H1 (cell line): ENCODE results near the gene MXI1. TPM values are rescaled to one million over a fixed set of nuclear protein-coding genes. Genes with fewer than 3 reads are reported as not detected.
"Not testable (repeated sequence)": the region's sequence is repeated elsewhere in the genome, so short reads cannot be mapped to it uniquely, and the experiment has no call there.

ENCODE experiments used
- CTCF ChIA-PET: fragments of 300-600 bp; sonication (Branson Sonifier 250); formaldehyde crosslinking; loops from one replicate; lab custom pipeline; 2021; ENCODE audit not compliant: partially characterized antibody; lab: Charles Lee
- POLR2A ChIA-PET: fragments of 300-600 bp; sonication (Branson Sonifier 250); formaldehyde crosslinking; loops from one replicate; lab custom pipeline; 2021; ENCODE audit warnings: inconsistent platforms; ENCODE audit not compliant: partially characterized antibody; lab: Charles Lee
- DNase-seq, 2 experiments: peaks; one replicate each; pipeline versions ENCODE4 v3.0.0 to v3.0.0-alpha.2; 2010 to 2022; ENCODE audit warnings: low spot score in 2 of 2, low read depth in 1 of 2, mixed read lengths in 1 of 2
- FAIRE-seq: peaks from 2 replicates; lab custom pipeline; 2011; peaks lifted over from hg19 to GRCh38; lab: Jason Lieb, UNC
- H2AFZ ChIP-seq: 2 replicates; pipeline ENCODE4 v1.8.1; 2012; ENCODE audit warnings: low read length, inconsistent platforms
- H2AK5ac ChIP-seq: 2 replicates; pipeline ENCODE4 v1.6.1; 2013; ENCODE audit warnings: low read depth, low read length
- H2BK120ac ChIP-seq: replicated peaks from 2 replicates; pipeline ENCODE3; 2013; ENCODE audit warnings: low read depth, low read length, inconsistent platforms
- H2BK12ac ChIP-seq: 2 replicates; pipeline ENCODE4 v1.6.1; 2013; ENCODE audit warnings: low read depth, low read length
- H2BK15ac ChIP-seq: 2 replicates; pipeline ENCODE4 v1.6.1; 2013; ENCODE audit warnings: low read length
- H2BK20ac ChIP-seq: 2 replicates; pipeline ENCODE4 v1.6.1; 2013; ENCODE audit warnings: low read length
- H2BK5ac ChIP-seq: 2 replicates; pipeline ENCODE4 v1.6.1; 2013; ENCODE audit warnings: low read depth, low read length
- H3K14ac ChIP-seq: 2 replicates; pipeline ENCODE4 v1.6.1; 2013; ENCODE audit warnings: inconsistent platforms; ENCODE audit not compliant: insufficient read length
- H3K18ac ChIP-seq: 2 replicates; pipeline ENCODE4 v1.6.1; 2013; ENCODE audit warnings: low read length; ENCODE audit errors: extremely low read depth
- H3K23ac ChIP-seq: 2 replicates; pipeline ENCODE4 v1.6.1; 2013; ENCODE audit warnings: inconsistent platforms; ENCODE audit not compliant: insufficient read length
- H3K23me2 ChIP-seq: 2 replicates; pipeline ENCODE4 v1.6.1; 2013; ENCODE audit warnings: low read depth, low read length
- H3K27ac ChIP-seq: 2 replicates; pipeline ENCODE4 v1.6.1; 2011; ENCODE audit warnings: low read depth, low read length, inconsistent platforms
- H3K27me3 ChIP-seq, 4 experiments: replicated peaks in 1 of 4; 1 replicate in 1 of 4; 2 replicates in 3 of 4; pipeline versions ENCODE4 v1.6.1 to v1.8.1; 2011 to 2013; ENCODE audit warnings: low read length in 3 of 4, mild to moderate bottlenecking in 3 of 4, inconsistent platforms in 2 of 4, mixed read lengths in 2 of 4, moderate library complexity in 1 of 4; ENCODE audit not compliant: control insufficient read depth in 3 of 4, insufficient read depth in 3 of 4; ENCODE audit errors: extremely low read depth in 1 of 4
- H3K36me3 ChIP-seq, 4 experiments: 2 replicates each; pipeline versions ENCODE4 v1.6.1 to v1.8.1; 2011 to 2013; ENCODE audit warnings: mild to moderate bottlenecking in 4 of 4, low read length in 3 of 4, moderate library complexity in 2 of 4, control low read depth in 1 of 4, inconsistent platforms in 1 of 4; ENCODE audit not compliant: insufficient read depth in 4 of 4, control insufficient read depth in 2 of 4
- H3K4ac ChIP-seq: replicated peaks from 2 replicates; pipeline ENCODE3; 2013; ENCODE audit warnings: low read length, low read depth, mixed read lengths, inconsistent platforms; ENCODE audit not compliant: insufficient read length
- H3K4me1 ChIP-seq, 4 experiments: replicated peaks in 1 of 4; 1 replicate in 1 of 4; 2 replicates in 3 of 4; pipeline versions ENCODE4 v1.6.1 to v1.8.1; 2011 to 2013; ENCODE audit warnings: low read length in 3 of 4, inconsistent platforms in 2 of 4, mixed read lengths in 1 of 4; ENCODE audit not compliant: insufficient read depth in 4 of 4, control insufficient read depth in 3 of 4
- H3K4me2 ChIP-seq, 2 experiments: 2 replicates each; pipeline versions ENCODE4 v1.6.1 to v1.8.1; 2011 to 2013; ENCODE audit warnings: low read depth in 2 of 2, low read length in 2 of 2, control low read depth in 1 of 2, inconsistent platforms in 1 of 2, mild to moderate bottlenecking in 1 of 2; ENCODE audit not compliant: insufficient read depth in 1 of 2
- H3K4me3 ChIP-seq, 4 experiments: fragments of 200-600, 300-600 bp in 1 of 4; sonication (generic), shearing (Covaris generic), sonication (Bioruptor Twin) in 1 of 4; 2 replicates each; pipeline versions ENCODE4 v1.5.1 to v1.8.1; 2011 to 2016; ENCODE audit warnings: low read length in 4 of 4, low read depth in 3 of 4, control low read depth in 2 of 4, inconsistent platforms in 2 of 4, mild to moderate bottlenecking in 2 of 4, mixed read lengths in 1 of 4, moderate library complexity in 1 of 4; ENCODE audit not compliant: insufficient read depth in 2 of 4; ENCODE audit errors: extremely low read depth in 1 of 4
- H3K56ac ChIP-seq: replicated peaks from 2 replicates; pipeline ENCODE3; 2013; ENCODE audit warnings: low read depth, mild to moderate bottlenecking, mixed read lengths, low read length, inconsistent platforms; ENCODE audit not compliant: insufficient read length
- H3K79me1 ChIP-seq: 2 replicates; pipeline ENCODE4 v1.6.1; 2013; ENCODE audit warnings: low read depth, low read length, control low read depth
- H3K79me2 ChIP-seq, 2 experiments: 2 replicates each; pipeline versions ENCODE4 v1.6.1 to v1.8.1; 2012 to 2013; ENCODE audit warnings: low read length in 2 of 2, mild to moderate bottlenecking in 2 of 2, inconsistent platforms in 1 of 2; ENCODE audit not compliant: insufficient read depth in 2 of 2, control insufficient read depth in 1 of 2
- H3K9ac ChIP-seq, 4 experiments: replicated peaks in 1 of 4; 1 replicate in 1 of 4; 2 replicates in 3 of 4; pipeline versions ENCODE4 v1.6.1 to v1.8.1; 2011 to 2013; ENCODE audit warnings: low read depth in 3 of 4, low read length in 3 of 4, control low read depth in 2 of 4, mild to moderate bottlenecking in 2 of 4, moderate library complexity in 2 of 4, inconsistent platforms in 1 of 4; ENCODE audit errors: extremely low read depth in 1 of 4
- H3K9me3 ChIP-seq, 2 experiments: 2 replicates each; pipeline versions ENCODE4 v1.6.1 to v1.8.1; 2012 to 2013; ENCODE audit warnings: mild to moderate bottlenecking in 2 of 2, moderate library complexity in 2 of 2, control low read depth in 1 of 2, inconsistent platforms in 1 of 2, low read depth in 1 of 2, low read length in 1 of 2, mixed read lengths in 1 of 2; ENCODE audit not compliant: insufficient read depth in 2 of 2
- H4K20me1 ChIP-seq, 2 experiments: replicated peaks in 1 of 2; 2 replicates each; pipeline versions ENCODE3 to v1.8.1; 2011 to 2013; ENCODE audit warnings: inconsistent platforms in 2 of 2, low read length in 2 of 2, mild to moderate bottlenecking in 1 of 2; ENCODE audit not compliant: insufficient read depth in 2 of 2, control insufficient read depth in 1 of 2
- H4K5ac ChIP-seq: 2 replicates; pipeline ENCODE4 v1.6.1; 2013; ENCODE audit warnings: low read length, low read depth, mixed read lengths, inconsistent platforms; ENCODE audit not compliant: insufficient read length
- H4K8ac ChIP-seq: 2 replicates; pipeline ENCODE4 v1.8.0; 2013; ENCODE audit warnings: mild to moderate bottlenecking, moderate library complexity, low read length, inconsistent platforms; ENCODE audit not compliant: insufficient read depth; ENCODE audit errors: extremely low read depth
- H4K91ac ChIP-seq: replicated peaks from 2 replicates; pipeline ENCODE3; 2013; ENCODE audit warnings: low read length, mixed read lengths, inconsistent platforms; ENCODE audit not compliant: insufficient read length
- WGBS, 2 experiments: shearing (Covaris generic) in 1 of 2; methylation state at CpG; one replicate each; pipeline versions ENCODE4 v1.1.6 to v1.1.7; 2013 to 2015; ENCODE audit warnings: low lambda C conversion rate in 2 of 2, mixed read lengths in 2 of 2, inconsistent platforms in 1 of 2, low coverage in 1 of 2, missing lambda C conversion rate in 1 of 2; ENCODE audit not compliant: insufficient replicate concordance in 2 of 2, insufficient coverage in 1 of 2, insufficient read length in 1 of 2; ENCODE audit errors: extremely low coverage in 1 of 2, missing lambda C conversion rate in 1 of 2; 5-methylcytosine and 5-hydroxymethylcytosine counted together
- polyA plus RNA-seq, 7 experiments: library from polyadenylated mRNA; depleted of rRNA in 3 of 7; stranded (reverse) in 5 of 7; unstranded in 2 of 7; fragments of >200 nt in 5 of 7; fragments of 200-250 nt in 2 of 7; gene quantifications; 1 replicate in 5 of 7; 2 replicates in 1 of 7; 4 replicates in 1 of 7; pipeline versions ENCODE4 v1.2.1 to v1.2.3, GENCODE V29; 2011 to 2013; ENCODE audit warnings: missing spikeins in 2 of 7, mixed read lengths in 2 of 7
- total RNA-seq: library from RNA; stranded (reverse); fragmentation: NEBNext Ultra II Directional; extraction: Animal tissue kit (Norgen Biotek cat#: 25700); gene quantifications from 2 replicates; pipeline ENCODE4 v1.2.1, GENCODE V29; 2021

MXI1 gene
- total and polyA plus RNA-seq, 2 of the 8 experiments (the other 6 are each of a cell fraction or from before 2014, with no cell fraction given), result 5.7 to 8.8 TPM

GRCh38 chr10:110247833-110248232 lies 40.4 kb downstream of the MXI1 start:
- H3K79me1 ChIP-seq, CTCF ChIA-PET, H3K4ac ChIP-seq, H4K8ac ChIP-seq, H3K4me3 ChIP-seq, H3K79me2 ChIP-seq, H2AK5ac ChIP-seq, H3K36me3 ChIP-seq, H3K18ac ChIP-seq, H3K9me3 ChIP-seq, FAIRE-seq, H2BK12ac ChIP-seq, H4K20me1 ChIP-seq, H4K5ac ChIP-seq, H3K4me1 ChIP-seq, H3K9ac ChIP-seq, H3K56ac ChIP-seq, H3K4me2 ChIP-seq, H2BK120ac ChIP-seq, H3K14ac ChIP-seq, H2AFZ ChIP-seq, H2BK5ac ChIP-seq, H4K91ac ChIP-seq, POLR2A ChIA-PET, H2BK20ac ChIP-seq, H3K23ac ChIP-seq, H3K23me2 ChIP-seq, H3K27me3 ChIP-seq, H2BK15ac ChIP-seq, DNase-seq, H3K27ac ChIP-seq: not testable (repeated sequence)
- 91% methylated on average over 5 of the region's 5 CpGs; no CpG with 5 or more reads in 1 of the 2 experiments for WGBS, 2 experiments

- H3K4ac ChIP-seq, H3K36me3 ChIP-seq, H2BK12ac ChIP-seq, H3K56ac ChIP-seq, H3K79me1 ChIP-seq, H2AK5ac ChIP-seq, H2AFZ ChIP-seq, H4K8ac ChIP-seq, H2BK20ac ChIP-seq, H3K14ac ChIP-seq, H3K18ac ChIP-seq, H2BK5ac ChIP-seq, H3K27ac ChIP-seq, H4K91ac ChIP-seq, H3K9me3 ChIP-seq, H3K9ac ChIP-seq, DNase-seq, H3K23me2 ChIP-seq, H3K27me3 ChIP-seq, POLR2A ChIA-PET, FAIRE-seq, H2BK15ac ChIP-seq, H3K4me1 ChIP-seq, H3K4me2 ChIP-seq, H3K23ac ChIP-seq, H4K20me1 ChIP-seq, H2BK120ac ChIP-seq, H3K79me2 ChIP-seq, H3K4me3 ChIP-seq, H4K5ac ChIP-seq: not testable (repeated sequence)
- 86% methylated on average over 1 of the region's 1 CpG; no CpG with 5 or more reads in 1 of the 2 experiments for WGBS, 2 experiments
- CTCF ChIA-PET, result interaction anchor here (0.8 to 1.2 kb wide), 2 partner anchors 87 to 257 kb away, joined by 3 to 4 read pairs; no protein-coding TSS in a partner anchor
Observed at GRCh38 chr10:110249489-110249888, 42.1 kb downstream of the MXI1 start.
